Neutrophil (primary cell): ENCODE data around the gene TUBB1.
A peak's percentile ranks its signal among the peaks of the same experiment; 100 is the strongest.

Source experiments
- H3K27ac ChIP-seq: fragments of 200-600 bp; sonication (generic); 2 replicates; pipeline ENCODE4 v1.5.1; 2016; ENCODE audit warnings: mild to moderate bottlenecking, moderate library complexity
- H3K27me3 ChIP-seq: fragments of 200-600 bp; sonication (generic); 2 replicates; pipeline ENCODE4 v1.6.0; 2016; ENCODE audit warnings: mild to moderate bottlenecking
- H3K36me3 ChIP-seq: fragments of 200-600 bp; sonication (generic); 2 replicates; pipeline ENCODE4 v1.5.1; 2017
- H3K4me1 ChIP-seq, 2 experiments: fragments of 200-600 bp in 1 of 2; sonication (generic) in 1 of 2; 1 replicate in 1 of 2; 2 replicates in 1 of 2; pipeline versions ENCODE4 v1.5.1 to v1.6.1; 2013 to 2016; ENCODE audit warnings: low read depth in 1 of 2, low read length in 1 of 2, mild to moderate bottlenecking in 1 of 2, moderate library complexity in 1 of 2; ENCODE audit not compliant: control insufficient read depth in 1 of 2, insufficient read depth in 1 of 2
- H3K4me3 ChIP-seq, 2 experiments: fragments of 200-600 bp in 1 of 2; sonication (generic) in 1 of 2; 1 replicate in 1 of 2; 2 replicates in 1 of 2; pipeline ENCODE4 v1.5.1; 2013 to 2016; ENCODE audit warnings: low read depth in 1 of 2, low read length in 1 of 2, mild to moderate bottlenecking in 1 of 2, moderate library complexity in 1 of 2
- H3K9me3 ChIP-seq: fragments of 200-600 bp; sonication (generic); 2 replicates; pipeline ENCODE4 v1.5.1; 2016
- TF ChIP-seq, protein P1 (sequence below): fragments of 200-600 bp; sonication (generic); IDR thresholded peaks from 2 replicates; pipeline ENCODE4 v1.5.1; 2016; ENCODE audit warnings: antibody characterized with exemption

Gene TUBB1

DNA sequence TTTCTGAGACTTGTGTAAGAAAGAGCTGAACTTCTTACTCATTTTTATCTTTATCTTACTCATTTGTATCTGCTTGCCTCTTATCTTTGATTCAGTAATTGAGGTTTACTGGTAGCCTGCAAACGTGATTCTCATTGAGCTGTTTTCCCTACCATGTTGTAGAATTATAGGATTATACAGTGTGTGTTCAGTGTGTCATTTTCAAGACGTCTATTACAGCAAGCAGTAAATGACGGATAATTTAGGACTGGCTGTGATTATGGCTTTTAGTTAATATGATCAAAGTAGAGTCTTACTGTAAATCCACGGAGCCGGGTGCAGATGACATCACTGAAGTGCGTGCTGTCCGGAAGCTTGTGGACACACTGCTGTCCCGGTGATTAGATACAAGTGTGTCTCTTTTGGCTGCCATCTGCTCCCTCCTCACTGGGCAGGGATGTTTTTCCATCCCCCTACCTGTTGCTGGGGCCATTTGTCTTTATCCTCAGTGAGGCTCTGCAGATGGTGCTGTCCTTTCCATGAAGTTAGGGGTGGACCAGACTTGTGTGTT lies 32.2 kb upstream of the TUBB1 start:
- H3K27me3 ChIP-seq: no peaks in the 10 kb centered on the region
- H3K9me3 ChIP-seq: no peaks in the 10 kb centered on the region
- H3K4me1 ChIP-seq: peaks cover 0 to 3% of the 10 kb centered on the region in 2 experiments
- TF ChIP-seq, protein P1, sequence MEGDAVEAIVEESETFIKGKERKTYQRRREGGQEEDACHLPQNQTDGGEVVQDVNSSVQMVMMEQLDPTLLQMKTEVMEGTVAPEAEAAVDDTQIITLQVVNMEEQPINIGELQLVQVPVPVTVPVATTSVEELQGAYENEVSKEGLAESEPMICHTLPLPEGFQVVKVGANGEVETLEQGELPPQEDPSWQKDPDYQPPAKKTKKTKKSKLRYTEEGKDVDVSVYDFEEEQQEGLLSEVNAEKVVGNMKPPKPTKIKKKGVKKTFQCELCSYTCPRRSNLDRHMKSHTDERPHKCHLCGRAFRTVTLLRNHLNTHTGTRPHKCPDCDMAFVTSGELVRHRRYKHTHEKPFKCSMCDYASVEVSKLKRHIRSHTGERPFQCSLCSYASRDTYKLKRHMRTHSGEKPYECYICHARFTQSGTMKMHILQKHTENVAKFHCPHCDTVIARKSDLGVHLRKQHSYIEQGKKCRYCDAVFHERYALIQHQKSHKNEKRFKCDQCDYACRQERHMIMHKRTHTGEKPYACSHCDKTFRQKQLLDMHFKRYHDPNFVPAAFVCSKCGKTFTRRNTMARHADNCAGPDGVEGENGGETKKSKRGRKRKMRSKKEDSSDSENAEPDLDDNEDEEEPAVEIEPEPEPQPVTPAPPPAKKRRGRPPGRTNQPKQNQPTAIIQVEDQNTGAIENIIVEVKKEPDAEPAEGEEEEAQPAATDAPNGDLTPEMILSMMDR: no peak
- H3K4me3 ChIP-seq: no peak overlapping the region
- peaks cover 65% of the 10 kb centered on the region for H3K36me3 ChIP-seq
- H3K27ac ChIP-seq: no peak overlapping the region

DNA sequence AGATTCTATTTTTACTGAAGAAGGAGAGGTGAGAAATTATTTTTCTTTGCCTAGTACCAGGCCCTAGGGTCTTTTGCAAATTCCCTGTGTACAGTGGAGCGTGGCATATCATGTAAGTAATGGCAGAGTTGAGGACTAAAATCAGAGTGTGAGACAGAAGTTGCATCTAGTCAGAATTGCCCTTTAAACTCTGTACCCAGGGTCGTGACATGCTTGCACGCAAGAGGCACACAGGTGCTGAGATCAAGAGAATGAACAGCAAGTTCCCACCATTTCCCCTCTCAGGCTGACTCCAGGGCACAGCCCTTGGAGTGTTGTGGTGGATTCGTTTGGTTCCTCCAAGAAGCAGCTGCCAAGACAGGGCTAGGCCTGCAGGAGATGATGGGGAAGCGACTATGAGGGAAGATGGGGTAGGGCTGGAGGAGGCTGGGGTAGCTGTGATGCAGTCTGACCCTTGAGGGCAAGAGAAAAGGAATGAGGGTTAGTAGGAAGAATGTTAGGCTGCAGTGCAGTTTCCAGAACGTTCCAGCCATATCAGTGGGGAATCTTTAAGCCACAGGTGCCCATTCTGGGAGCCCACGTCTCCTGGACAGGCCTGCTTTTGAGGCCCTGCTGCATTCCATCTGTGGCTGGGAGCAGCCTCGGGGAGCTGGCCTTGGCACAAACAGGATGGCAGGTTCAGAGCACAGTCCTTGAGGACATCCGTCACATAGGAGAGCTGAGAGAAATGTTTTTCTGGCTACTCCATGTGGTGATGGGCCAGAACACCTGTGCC lies 31.3 kb upstream of the TUBB1 start:
- Histone ChIP-seq H3K4me3 (no peak overlapping the region), H3K27ac (no peak overlapping the region), H3K36me3 (peaks cover 75% of the 10 kb centered on the region), H3K4me1 (no peaks in the 10 kb centered on the region), H3K9me3 (no peaks in the 10 kb centered on the region), H3K27me3 (no peaks in the 10 kb centered on the region)
- TF ChIP-seq, protein P1: no peak

DNA sequence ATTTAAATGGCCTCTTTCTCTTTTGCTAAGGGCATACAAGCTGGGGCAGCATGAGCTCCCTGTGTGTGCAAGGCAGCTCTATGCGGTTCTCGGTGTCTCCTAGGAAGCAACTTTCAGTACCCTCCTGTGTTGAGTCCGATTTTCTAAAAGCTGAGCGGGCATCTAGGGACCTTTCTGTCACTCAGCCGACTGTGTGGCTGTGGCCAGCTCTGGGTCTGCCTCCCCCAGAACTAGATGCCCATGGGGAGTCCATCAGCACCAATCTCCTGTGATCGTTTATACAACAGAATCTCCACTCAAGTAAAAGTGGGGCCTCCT lies 30.7 kb upstream of the TUBB1 start:
- no peak overlapping the region for H3K27ac ChIP-seq
- peaks cover 80% of the 10 kb centered on the region for H3K36me3 ChIP-seq
- TF ChIP-seq, protein P1: no peak
- H3K9me3 ChIP-seq: no peaks in the 10 kb centered on the region
- no peak overlapping the region for H3K4me3 ChIP-seq
- H3K27me3 ChIP-seq: no peaks in the 10 kb centered on the region
- no peaks in the 10 kb centered on the region for H3K4me1 ChIP-seq

DNA sequence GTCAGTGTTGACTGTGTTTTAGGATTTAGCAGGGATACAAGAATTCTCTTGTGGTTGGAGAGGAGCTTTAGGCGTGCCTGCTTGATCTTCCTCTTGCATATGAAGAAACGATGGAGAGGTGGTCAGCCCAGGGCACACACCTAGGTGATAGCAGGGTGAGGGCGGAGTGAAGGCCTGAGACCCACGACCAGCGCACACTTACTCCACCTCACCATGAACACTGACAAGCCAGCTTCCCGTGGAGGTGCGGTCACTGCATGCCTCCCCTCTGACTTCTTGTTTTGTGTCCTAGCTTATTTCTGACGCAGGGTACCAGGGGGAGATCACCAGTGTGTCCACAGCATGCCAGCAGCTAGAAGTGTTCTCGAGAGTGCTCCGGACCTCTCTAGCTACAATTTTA lies 30.0 kb upstream of the TUBB1 start:
- Histone ChIP-seq H3K27me3 (no peaks in the 10 kb centered on the region), H3K36me3 (peaks cover 87% of the 10 kb centered on the region), H3K27ac (no peak overlapping the region), H3K9me3 (no peaks in the 10 kb centered on the region), H3K4me3 (no peak overlapping the region), H3K4me1 (no peaks in the 10 kb centered on the region)
- TF ChIP-seq, protein P1: no peak

- H3K36me3 ChIP-seq: peaks cover 97% of the 10 kb centered on the region
- peak overlapping the region; percentile 5 for H3K27ac ChIP-seq
- TF ChIP-seq, protein P1: no peak
Observed at GRCh38 chr20:58990651-58991445, 28.4 kb upstream of the TUBB1 start.

More at GRCh38 chr20:58990651-58991445, 28.4 kb upstream of the TUBB1 start:
- no peaks in the 10 kb centered on the region for H3K4me1 ChIP-seq
- no peaks in the 10 kb centered on the region for H3K27me3 ChIP-seq
- H3K4me3 ChIP-seq: no peak overlapping the region
- H3K9me3 ChIP-seq: no peaks in the 10 kb centered on the region
